ENCODE results near the gene ZBTB45. TPM values are rescaled to one million over a fixed set of nuclear protein-coding genes. Genes with fewer than 3 reads are reported as not detected.
A peak's percentile ranks its signal among the peaks of the same experiment; 100 is the strongest.

ZBTB45 gene
- total RNA-seq, 4 donors from 2014 or later = 13.3 to 30.5 (median 18.4) TPM

- TF ChIP-seq POLR2A (IDR thresholded peaks at IDR 0.05) (no peak), CTCF (IDR thresholded peaks at IDR 0.05) (no peak)
- intact Hi-C loops (cut with DNase I; ENCODE audit: low total_unique reads) = no loop called here
- 4 to 9% methylated on average over 32 to 48 of the region's 107 CpGs for WGBS, 2 donors
- H3K4me3 ChIP-seq (ENCODE audit: low read depth, poor library complexity, severe bottlenecking) = peak overlapping the region; percentile 16
- DNase-seq (ENCODE audit: low spot score in 2 of 2) = peak in 1 of 2 donors; percentile 76
Observed at GRCh38 chr19:58562122-58563033, 42.8 kb upstream of the ZBTB45 start.

- WGBS, 2 donors = 47 to 57% methylated on average over 16 of the region's 16 CpGs
- no peak for DNase-seq (ENCODE audit: low spot score in 2 of 2)
- H3K4me3 ChIP-seq (ENCODE audit: low read depth, poor library complexity, severe bottlenecking) = no peak overlapping the region
- TF ChIP-seq CTCF (IDR thresholded peaks at IDR 0.05) = no peak
- TF ChIP-seq POLR2A (IDR thresholded peaks at IDR 0.05) = no peak
- intact Hi-C loops (cut with DNase I; ENCODE audit: low total_unique reads) = no loop called here
Observed at GRCh38 chr19:58561373-58562121, 41.9 kb upstream of the ZBTB45 start.

- TF ChIP-seq POLR2A (IDR thresholded peaks at IDR 0.05) (no peak), CTCF (IDR thresholded peaks at IDR 0.05) (no peak)
- intact Hi-C loops (cut with DNase I; ENCODE audit: low total_unique reads) = no loop called here
- peak in 1 of 2 donors; percentile 79 for DNase-seq (ENCODE audit: low spot score in 2 of 2)
- no peak overlapping the region for H3K4me3 ChIP-seq (ENCODE audit: low read depth, poor library complexity, severe bottlenecking)
Observed at GRCh38 chr19:58560921-58561320, 41.3 kb upstream of the ZBTB45 start.

- DNase-seq (ENCODE audit: low spot score in 2 of 2) = peak in 1 of 2 donors; percentile 86
- 68 to 77% methylated on average over 8 of the region's 8 CpGs for WGBS, 2 donors
- no peak for TF ChIP-seq POLR2A (IDR thresholded peaks at IDR 0.05)
- intact Hi-C loops (cut with DNase I; ENCODE audit: low total_unique reads) = no loop called here
- H3K4me3 ChIP-seq (ENCODE audit: low read depth, poor library complexity, severe bottlenecking) = peak overlapping the region; percentile 61
Observed at GRCh38 chr19:58560007-58560887, 40.6 kb upstream of the ZBTB45 start.

GRCh38 chr19:58559275-58560006, 39.8 kb upstream of the ZBTB45 start:
- intact Hi-C loops (cut with DNase I; ENCODE audit: low total_unique reads) = no loop called here
- 2% methylated on average over 31 to 33 of the region's 33 CpGs for WGBS, 2 donors
- TF ChIP-seq CTCF (IDR thresholded peaks at IDR 0.05) = no peak
- TF ChIP-seq POLR2A (IDR thresholded peaks at IDR 0.05) = no peak
- DNase-seq (ENCODE audit: low spot score in 2 of 2) = peak; percentile 89 to 97
- H3K4me3 ChIP-seq (ENCODE audit: low read depth, poor library complexity, severe bottlenecking) = peak overlapping the region; percentile 61

Data from lower leg skin (tissue), 4 donors.